Loucy (cell line): Measurements from ENCODE around the gene CPAMD8.

Source experiments
- CTCF ChIP-seq: fragments of 200-600 bp; sonication (generic); conservative IDR thresholded peaks from 2 replicates; pipeline ENCODE4 v1.5.1; 2014; ENCODE audit warnings: mild to moderate bottlenecking, antibody characterized with exemption, low read length
- EZH2phosphoT487 ChIP-seq: fragments of 200-600 bp; IDR thresholded peaks from 2 replicates; pipeline ENCODE4 v1.6.1; 2018; ENCODE audit warnings: antibody characterized with exemption, mild to moderate bottlenecking, moderate library complexity, borderline replicate concordance

- TF ChIP-seq CTCF (no peak), EZH2phosphoT487 (no peak)
These were observed 20.0 kb downstream of the CPAMD8 start for GRCh38 chr19:17006579-17006978.
